CD4-positive, alpha-beta T cell (primary cell): ENCODE data around the gene SELENOF. TPM values are rescaled to one million over a fixed set of nuclear protein-coding genes. Genes with fewer than 3 reads are reported as not detected.

ENCODE experiments used
- ATAC-seq: fragments of 200-7000 bp; cut with Tn5 transposase; one replicate; pipeline ENCODE4 v1.10.0; 2022; ENCODE audit warnings: mild to moderate bottlenecking; ENCODE audit not compliant: poor library complexity
- CTCF ChIA-PET: fragments of 350-600 bp; sonication (Branson Sonifier 250); formaldehyde crosslinking; loops from one replicate; lab custom pipeline; 2021; ENCODE audit warnings: antibody characterized with exemption, inconsistent platforms; lab: Charles Lee
- POLR2A ChIA-PET: fragments of 350-600 bp; sonication (Branson Sonifier 250); formaldehyde crosslinking; loops from one replicate; lab custom pipeline; 2021; ENCODE audit warnings: antibody characterized with exemption, inconsistent platforms; lab: Charles Lee
- DNase-seq, 14 experiments: peaks; one replicate each; pipeline ENCODE4 v3.0.0-alpha.2; 2013 to 2020; ENCODE audit warnings: mixed read lengths in 2 of 14
- H3K27ac ChIP-seq, 2 donors: one replicate each; pipeline versions ENCODE4 v1.5.1 to v1.7.0; 2013; ENCODE audit warnings: low read length in 2 of 2, low read depth in 1 of 2, mild to moderate bottlenecking in 1 of 2
- H3K27me3 ChIP-seq, 2 experiments: 1 replicate in 1 of 2; 2 replicates in 1 of 2; pipeline versions ENCODE4 v1.6.1 to v1.7.0; 2013; ENCODE audit warnings: low read length in 2 of 2, control low read depth in 1 of 2, mild to moderate bottlenecking in 1 of 2, moderate library complexity in 1 of 2; ENCODE audit not compliant: insufficient read depth in 2 of 2, control insufficient read depth in 1 of 2
- H3K36me3 ChIP-seq: one replicate; pipeline ENCODE4 v1.6.1; 2013; ENCODE audit warnings: low read length, control low read depth; ENCODE audit not compliant: insufficient read depth
- H3K4me1 ChIP-seq: one replicate; pipeline ENCODE4 v1.6.1; 2013; ENCODE audit warnings: low read length, control low read depth; ENCODE audit not compliant: insufficient read depth
- H3K4me3 ChIP-seq: one replicate; pipeline ENCODE4 v1.5.1; 2013; ENCODE audit warnings: mild to moderate bottlenecking, low read length, moderate library complexity
- H3K9me3 ChIP-seq, 2 experiments: 1 replicate in 1 of 2; 2 replicates in 1 of 2; pipeline versions ENCODE4 v1.6.1 to v1.7.0; 2013; ENCODE audit warnings: low read length in 2 of 2, mild to moderate bottlenecking in 2 of 2, control low read depth in 1 of 2, moderate library complexity in 1 of 2; ENCODE audit not compliant: control insufficient read depth in 1 of 2, insufficient read depth in 1 of 2
- H3K27ac Mint-ChIP-seq: one replicate; pipeline ENCODE4 v1.8.0; 2020; ENCODE audit warnings: mixed read lengths
- H3K27me3 Mint-ChIP-seq: one replicate; pipeline ENCODE4 v1.8.0; 2021; ENCODE audit warnings: mixed read lengths
- H3K36me3 Mint-ChIP-seq: one replicate; pipeline ENCODE4 v1.8.0; 2021; ENCODE audit warnings: low read depth, mixed read lengths
- H3K4me1 Mint-ChIP-seq: one replicate; pipeline ENCODE4 v1.8.0; 2021; ENCODE audit warnings: low read depth, mixed read lengths
- H3K4me3 Mint-ChIP-seq: one replicate; pipeline ENCODE4 v1.8.0; 2020; ENCODE audit warnings: mild to moderate bottlenecking, mixed read lengths
- H3K9me3 Mint-ChIP-seq: one replicate; pipeline ENCODE4 v1.8.0; 2020; ENCODE audit warnings: mixed read lengths
- intact Hi-C, 2 experiments: fragments of 100-400 bp; cut with DNase I in 1 of 2; cut with micrococcal nuclease in 1 of 2; formaldehyde crosslinking; loops; one replicate each; pipeline versions ENCODE4 v1.15.1 to v1.9.0; 2023 to 2025; cut with DNase I, micrococcal nuclease
- total RNA-seq, 174 experiments: library from RNA in 2 of 174; stranded (reverse) in 2 of 174; gene quantifications; one replicate each; pipeline ENCODE4 v1.2.3 and lab custom pipeline; 2021 to 2026
- TF ChIP-seq, protein P1 (sequence below): fragments of 200-600 bp; IDR thresholded peaks from one replicate; pipeline ENCODE4 v1.8.0; 2022; ENCODE audit warnings: antibody characterized with exemption, mild to moderate bottlenecking

Gene SELENOF
- total RNA-seq, 2 experiments from 2014 or later, result 74.1 to 74.9 TPM

DNA sequence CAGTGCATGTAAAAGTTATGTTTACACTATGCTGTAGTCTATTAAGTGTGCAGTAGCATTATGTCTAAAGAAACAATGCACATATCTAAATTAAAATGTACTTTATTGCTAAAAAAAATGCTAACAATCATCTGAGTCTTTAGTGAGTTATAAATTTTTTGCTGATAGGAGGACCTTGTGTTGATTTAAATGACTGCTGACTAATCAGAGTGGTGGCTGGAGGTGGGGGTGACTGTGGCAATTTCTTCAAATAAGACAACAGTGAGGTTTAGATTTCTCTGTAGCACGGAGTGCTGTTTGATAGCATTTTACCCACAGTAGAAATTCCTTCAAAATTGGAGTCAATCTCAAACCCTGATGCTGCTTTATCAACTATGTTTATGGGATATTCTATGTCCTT is 37.5 kb upstream of the SELENOF start:
- TF ChIP-seq, protein P1, sequence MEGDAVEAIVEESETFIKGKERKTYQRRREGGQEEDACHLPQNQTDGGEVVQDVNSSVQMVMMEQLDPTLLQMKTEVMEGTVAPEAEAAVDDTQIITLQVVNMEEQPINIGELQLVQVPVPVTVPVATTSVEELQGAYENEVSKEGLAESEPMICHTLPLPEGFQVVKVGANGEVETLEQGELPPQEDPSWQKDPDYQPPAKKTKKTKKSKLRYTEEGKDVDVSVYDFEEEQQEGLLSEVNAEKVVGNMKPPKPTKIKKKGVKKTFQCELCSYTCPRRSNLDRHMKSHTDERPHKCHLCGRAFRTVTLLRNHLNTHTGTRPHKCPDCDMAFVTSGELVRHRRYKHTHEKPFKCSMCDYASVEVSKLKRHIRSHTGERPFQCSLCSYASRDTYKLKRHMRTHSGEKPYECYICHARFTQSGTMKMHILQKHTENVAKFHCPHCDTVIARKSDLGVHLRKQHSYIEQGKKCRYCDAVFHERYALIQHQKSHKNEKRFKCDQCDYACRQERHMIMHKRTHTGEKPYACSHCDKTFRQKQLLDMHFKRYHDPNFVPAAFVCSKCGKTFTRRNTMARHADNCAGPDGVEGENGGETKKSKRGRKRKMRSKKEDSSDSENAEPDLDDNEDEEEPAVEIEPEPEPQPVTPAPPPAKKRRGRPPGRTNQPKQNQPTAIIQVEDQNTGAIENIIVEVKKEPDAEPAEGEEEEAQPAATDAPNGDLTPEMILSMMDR, result no peak
- ATAC-seq (no peak), DNase-seq (no peak)
- H3K27me3 ChIP-seq, result no peaks in the 10 kb centered on the region
- H3K9me3 Mint-ChIP-seq, result no peaks in the 10 kb centered on the region
- H3K27ac Mint-ChIP-seq, result no peak overlapping the region
- no peak overlapping the region for H3K4me3 Mint-ChIP-seq
- no peaks in the 10 kb centered on the region for H3K9me3 ChIP-seq
- no peak overlapping the region for H3K4me3 ChIP-seq
- H3K4me1 Mint-ChIP-seq, result peaks cover 25% of the 10 kb centered on the region
- H3K36me3 Mint-ChIP-seq, result no peaks in the 10 kb centered on the region
- H3K4me1 ChIP-seq, result no peaks in the 10 kb centered on the region
- ChIA-PET CTCF (no interaction called here), POLR2A (no interaction called here)
- H3K36me3 ChIP-seq, result no peaks in the 10 kb centered on the region
- no peaks in the 10 kb centered on the region for H3K27me3 Mint-ChIP-seq
- intact Hi-C loops, result no loop called here
- H3K27ac ChIP-seq, result no peak overlapping the region

DNA sequence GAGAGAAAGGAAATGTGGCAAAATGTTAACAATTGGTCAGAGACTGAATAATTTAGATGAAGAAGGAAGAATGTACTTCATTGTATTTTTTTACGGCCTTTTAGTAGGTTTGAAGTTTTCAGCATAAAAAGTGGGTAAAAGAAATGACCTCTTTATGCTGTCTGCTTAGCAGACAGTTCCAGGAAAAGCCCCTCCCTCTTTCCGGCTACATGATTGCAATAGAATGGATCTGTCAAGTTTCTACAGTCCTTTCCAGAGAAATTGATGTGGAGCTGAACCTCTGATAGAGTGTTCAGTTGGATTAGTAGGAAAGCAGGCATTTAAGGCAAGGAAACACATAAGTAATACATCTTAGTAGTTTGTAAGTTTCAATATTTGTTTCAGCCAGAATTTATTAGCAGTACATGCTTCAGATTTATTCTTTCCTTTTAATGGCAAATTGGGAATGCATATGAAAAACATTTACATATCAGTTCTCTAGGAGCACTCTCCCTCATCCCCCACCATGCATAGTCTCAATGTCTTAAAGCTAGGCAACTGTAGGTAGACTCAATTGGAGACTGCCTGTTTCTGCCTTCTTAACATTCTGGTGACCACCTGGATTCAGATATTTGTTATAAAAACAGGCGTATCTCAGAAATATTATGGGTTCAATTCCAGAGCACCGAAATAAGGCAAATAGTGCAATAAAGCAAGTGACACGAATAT is 36.9 kb upstream of the SELENOF start:
- TF ChIP-seq, protein P1, result no peak
- POLR2A ChIA-PET, result no interaction called here
- no peaks in the 10 kb centered on the region for H3K9me3 Mint-ChIP-seq

DNA sequence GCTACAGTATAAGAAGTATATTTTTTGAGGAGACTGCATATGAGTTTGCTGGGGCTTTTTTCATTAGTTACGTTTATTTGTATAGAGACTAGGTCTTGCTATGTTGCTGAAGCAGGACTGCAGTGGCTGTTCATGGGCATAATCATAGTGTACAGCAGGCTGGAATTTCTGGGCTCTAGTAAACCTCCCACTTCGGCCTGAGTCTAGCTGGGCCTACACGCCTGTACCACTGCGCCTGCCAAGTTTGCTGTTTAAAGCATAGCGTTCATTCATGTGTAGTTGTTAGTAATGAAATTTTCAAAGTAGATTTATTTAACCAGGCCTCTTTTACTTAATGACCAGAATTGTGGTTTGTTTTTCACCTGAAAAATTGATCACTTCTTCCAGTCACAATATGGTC is 34.3 kb upstream of the SELENOF start:
- ChIA-PET CTCF (no interaction called here), POLR2A (no interaction called here)
- H3K4me3 Mint-ChIP-seq, result no peak overlapping the region
- H3K27ac Mint-ChIP-seq, result no peak overlapping the region
- TF ChIP-seq, protein P1, result no peak
- Histone ChIP-seq H3K36me3 (no peaks in the 10 kb centered on the region), H3K27me3 (no peaks in the 10 kb centered on the region), H3K4me1 (no peaks in the 10 kb centered on the region), H3K9me3 (no peaks in the 10 kb centered on the region), H3K27ac (no peak overlapping the region), H3K4me3 (no peak overlapping the region)
- peaks cover 16% of the 10 kb centered on the region for H3K4me1 Mint-ChIP-seq
- H3K36me3 Mint-ChIP-seq, result no peaks in the 10 kb centered on the region
- H3K9me3 Mint-ChIP-seq, result no peaks in the 10 kb centered on the region
- H3K27me3 Mint-ChIP-seq, result no peaks in the 10 kb centered on the region
- ATAC-seq, result no peak
- no peak for DNase-seq
- intact Hi-C loops, result no loop called here

More for the DNA sequence above, 36.9 kb upstream of the SELENOF start:
- no peaks in the 10 kb centered on the region for H3K4me1 ChIP-seq
- intact Hi-C loops, result no loop called here
- Mint-ChIP-seq H3K4me1 (peaks cover 25% of the 10 kb centered on the region), H3K36me3 (no peaks in the 10 kb centered on the region), H3K27me3 (no peaks in the 10 kb centered on the region), H3K27ac (no peak overlapping the region), H3K4me3 (no peak overlapping the region)
- H3K27me3 ChIP-seq, result no peaks in the 10 kb centered on the region
- CTCF ChIA-PET, result no interaction called here
- H3K36me3 ChIP-seq, result no peaks in the 10 kb centered on the region
- no peak overlapping the region for H3K27ac ChIP-seq
- H3K4me3 ChIP-seq, result no peak overlapping the region
- no peak for ATAC-seq
- no peaks in the 10 kb centered on the region for H3K9me3 ChIP-seq
- DNase-seq, result no peak
